Measurements from ENCODE around the gene DIMT1.

DNA sequence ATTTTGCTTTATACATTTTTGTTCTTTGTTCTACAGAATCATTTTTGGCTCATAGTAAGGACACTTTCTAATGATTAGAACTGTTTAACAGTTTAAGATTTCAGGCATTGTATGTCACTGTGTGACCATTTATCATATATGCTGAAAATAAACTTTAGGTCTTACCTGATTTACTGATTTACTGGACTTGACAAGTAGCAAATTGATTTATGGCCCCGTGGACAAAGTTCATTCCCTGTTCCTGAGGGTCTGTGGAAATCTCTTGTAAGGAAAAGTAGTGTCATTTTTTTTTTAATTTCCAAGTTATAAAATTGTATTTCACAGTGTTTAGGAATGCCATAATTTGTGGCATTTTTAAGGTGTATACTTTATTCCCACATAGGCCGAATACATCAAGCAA, 57.0 kb downstream of the DIMT1 start:
- TF ChIP-seq RAD21 (IDR thresholded peaks at IDR 0.05; ENCODE audit: low read depth) (no peak), FOXM1 (IDR thresholded peaks at IDR 0.05; ENCODE audit: borderline replicate concordance, low read depth) (no peak), CREB1 (IDR thresholded peaks at IDR 0.05; ENCODE audit: low read depth) (no peak), EP300 (IDR thresholded peaks at IDR 0.05; ENCODE audit: borderline replicate concordance) (no peak), TCF12 (IDR thresholded peaks at IDR 0.05; ENCODE audit: low read depth) (no peak), CEBPB (IDR thresholded peaks at IDR 0.05) (no peak), YY1 (IDR thresholded peaks at IDR 0.05; ENCODE audit: low read depth) (no peak), EGR1 (IDR thresholded peaks at IDR 0.05) (no peak), TAF1 (IDR thresholded peaks at IDR 0.05; ENCODE audit: low read depth) (no peak), TEAD4 (IDR thresholded peaks at IDR 0.05) (no peak), ZBTB7A (IDR thresholded peaks at IDR 0.05; ENCODE audit: low read depth) (no peak)
- TF ChIP-seq, protein P1, sequence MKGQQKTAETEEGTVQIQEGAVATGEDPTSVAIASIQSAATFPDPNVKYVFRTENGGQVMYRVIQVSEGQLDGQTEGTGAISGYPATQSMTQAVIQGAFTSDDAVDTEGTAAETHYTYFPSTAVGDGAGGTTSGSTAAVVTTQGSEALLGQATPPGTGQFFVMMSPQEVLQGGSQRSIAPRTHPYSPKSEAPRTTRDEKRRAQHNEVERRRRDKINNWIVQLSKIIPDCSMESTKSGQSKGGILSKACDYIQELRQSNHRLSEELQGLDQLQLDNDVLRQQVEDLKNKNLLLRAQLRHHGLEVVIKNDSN (IDR thresholded peaks at IDR 0.05): no peak
- TF ChIP-seq, protein P2, sequence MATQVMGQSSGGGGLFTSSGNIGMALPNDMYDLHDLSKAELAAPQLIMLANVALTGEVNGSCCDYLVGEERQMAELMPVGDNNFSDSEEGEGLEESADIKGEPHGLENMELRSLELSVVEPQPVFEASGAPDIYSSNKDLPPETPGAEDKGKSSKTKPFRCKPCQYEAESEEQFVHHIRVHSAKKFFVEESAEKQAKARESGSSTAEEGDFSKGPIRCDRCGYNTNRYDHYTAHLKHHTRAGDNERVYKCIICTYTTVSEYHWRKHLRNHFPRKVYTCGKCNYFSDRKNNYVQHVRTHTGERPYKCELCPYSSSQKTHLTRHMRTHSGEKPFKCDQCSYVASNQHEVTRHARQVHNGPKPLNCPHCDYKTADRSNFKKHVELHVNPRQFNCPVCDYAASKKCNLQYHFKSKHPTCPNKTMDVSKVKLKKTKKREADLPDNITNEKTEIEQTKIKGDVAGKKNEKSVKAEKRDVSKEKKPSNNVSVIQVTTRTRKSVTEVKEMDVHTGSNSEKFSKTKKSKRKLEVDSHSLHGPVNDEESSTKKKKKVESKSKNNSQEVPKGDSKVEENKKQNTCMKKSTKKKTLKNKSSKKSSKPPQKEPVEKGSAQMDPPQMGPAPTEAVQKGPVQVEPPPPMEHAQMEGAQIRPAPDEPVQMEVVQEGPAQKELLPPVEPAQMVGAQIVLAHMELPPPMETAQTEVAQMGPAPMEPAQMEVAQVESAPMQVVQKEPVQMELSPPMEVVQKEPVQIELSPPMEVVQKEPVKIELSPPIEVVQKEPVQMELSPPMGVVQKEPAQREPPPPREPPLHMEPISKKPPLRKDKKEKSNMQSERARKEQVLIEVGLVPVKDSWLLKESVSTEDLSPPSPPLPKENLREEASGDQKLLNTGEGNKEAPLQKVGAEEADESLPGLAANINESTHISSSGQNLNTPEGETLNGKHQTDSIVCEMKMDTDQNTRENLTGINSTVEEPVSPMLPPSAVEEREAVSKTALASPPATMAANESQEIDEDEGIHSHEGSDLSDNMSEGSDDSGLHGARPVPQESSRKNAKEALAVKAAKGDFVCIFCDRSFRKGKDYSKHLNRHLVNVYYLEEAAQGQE (IDR thresholded peaks at IDR 0.05; ENCODE audit: low read depth): no peak
- TF ChIP-seq, protein P3, sequence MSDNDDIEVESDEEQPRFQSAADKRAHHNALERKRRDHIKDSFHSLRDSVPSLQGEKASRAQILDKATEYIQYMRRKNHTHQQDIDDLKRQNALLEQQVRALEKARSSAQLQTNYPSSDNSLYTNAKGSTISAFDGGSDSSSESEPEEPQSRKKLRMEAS (IDR thresholded peaks at IDR 0.05): no peak

Measured in Ishikawa (cell line).